A375 (cell line): ENCODE results near the gene YAP1. TPM values are rescaled to one million over a fixed set of nuclear protein-coding genes. Genes with fewer than 3 reads are reported as not detected.

Experiments used
- total RNA-seq: library from RNA; depleted of rRNA; stranded (reverse); fragments of >200 nt; shearing (Covaris generic); gene quantifications from 2 replicates; pipeline ENCODE4 v1.2.3, GENCODE V29; 2014; rRNA removed

Gene YAP1
- total RNA-seq = 78.1 and 87.2 TPM in 2 replicates

DNA sequence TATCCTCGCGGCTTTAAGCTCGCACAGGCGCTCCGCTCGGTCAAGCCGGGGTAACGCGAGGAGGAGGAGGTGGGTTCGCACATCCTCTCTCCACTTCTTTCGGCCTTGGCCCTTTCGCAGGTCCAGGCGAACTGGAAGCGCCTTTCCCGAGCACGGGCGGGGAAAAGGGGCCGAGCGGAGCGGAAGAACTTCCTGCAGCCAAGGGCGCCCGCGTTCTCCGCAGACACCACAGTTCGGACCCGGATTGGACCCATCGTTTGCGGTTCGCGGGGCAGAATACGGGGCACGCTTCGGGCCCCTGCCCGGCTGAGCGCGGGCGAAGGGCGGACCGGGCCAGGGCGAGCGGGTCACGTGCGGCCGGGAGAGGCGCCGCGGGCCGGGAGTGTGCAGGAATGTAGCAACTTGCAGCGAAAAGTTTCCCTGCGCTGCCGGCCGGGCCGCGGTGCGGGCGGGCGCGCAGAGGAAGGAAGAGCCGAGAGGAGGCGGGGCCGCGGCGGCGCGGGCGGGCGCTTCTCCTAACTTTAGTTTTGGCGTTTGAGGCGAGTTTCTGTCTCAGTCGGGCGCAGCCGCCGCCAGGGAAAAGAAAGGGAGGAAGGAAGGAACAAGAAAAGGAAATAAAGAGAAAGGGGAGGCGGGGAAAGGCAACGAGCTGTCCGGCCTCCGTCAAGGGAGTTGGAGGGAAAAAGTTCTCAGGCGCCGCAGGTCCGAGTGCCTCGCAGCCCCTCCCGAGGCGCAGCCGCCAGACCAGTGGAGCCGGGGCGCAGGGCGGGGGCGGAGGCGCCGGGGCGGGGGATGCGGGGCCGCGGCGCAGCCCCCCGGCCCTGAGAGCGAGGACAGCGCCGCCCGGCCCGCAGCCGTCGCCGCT lies at the start of gene YAP1:
YAP1 (plus strand) TSS at position 552 of the 865 bp plus-strand sequence. CDS start 402 bp downstream, outside the sequence.

Other genes with a start within 250 kb of the YAP1 start
- 0.90 and 1.4 TPM in 2 replicates for gene CEP126, start 195.4 kb upstream of the YAP1 start, total RNA-seq
- not detected in 2 replicates for gene ANGPTL5, start 193.9 kb upstream of the YAP1 start, total RNA-seq
- gene CFAP300, start 63.0 kb upstream of the YAP1 start, total RNA-seq = 1.4 and 4.1 TPM in 2 replicates
- gene BIRC3, start 207.0 kb downstream of the YAP1 start, total RNA-seq = 1.4 and 1.9 TPM in 2 replicates
- gene BIRC2, start 236.8 kb downstream of the YAP1 start, total RNA-seq = 38.1 and 41.2 TPM in 2 replicates